ENCODE measurements around the gene SYS1.
"Not testable (repeated sequence)": the region's sequence is repeated elsewhere in the genome, so short reads cannot be mapped to it uniquely, and the experiment has no call there.

Gene SYS1

DNA sequence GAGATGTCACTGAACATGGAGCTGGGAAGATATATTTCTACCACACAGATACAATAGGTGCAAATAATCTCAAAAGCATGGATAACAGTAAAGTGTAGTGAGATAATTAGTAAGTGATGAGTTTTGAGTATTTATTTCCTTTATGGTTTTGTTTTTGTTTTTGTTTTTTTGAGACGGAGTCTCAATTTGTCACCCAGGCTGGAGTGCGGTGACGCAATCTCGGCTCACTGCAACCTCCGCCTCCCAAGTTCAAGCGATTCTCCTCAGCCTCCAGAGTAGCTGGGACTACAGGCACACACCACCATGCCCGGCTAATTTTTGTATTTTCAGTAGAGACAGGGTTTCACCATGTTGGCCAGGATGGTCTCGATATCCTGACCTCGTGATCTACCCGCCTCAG lies 12.2 kb upstream of the SYS1 start:
- DNase-seq; in situ Hi-C loops (cut with MboI; ENCODE audit: low pct_unique_long_range_greater_than_20kb, low sequenced_read_pairs): not testable (repeated sequence)

DNA sequence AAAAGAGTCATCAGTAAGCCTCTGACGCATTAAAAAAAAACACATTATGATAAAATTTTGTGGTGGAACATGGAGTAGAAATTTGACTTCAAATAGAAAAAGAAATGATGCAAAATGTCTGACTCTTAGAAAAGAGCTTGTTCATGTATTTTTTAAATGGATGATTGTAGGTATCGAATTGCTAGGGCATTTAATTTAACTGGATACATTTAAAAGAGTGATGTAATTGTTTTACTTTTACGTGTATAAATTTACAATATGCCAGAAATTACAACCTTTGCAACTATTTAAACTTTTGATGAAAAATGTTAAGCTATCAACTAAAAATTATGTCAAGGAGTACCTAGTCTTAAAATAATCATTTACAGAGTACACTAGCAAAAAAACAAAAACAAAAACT lies 10.2 kb upstream of the SYS1 start:
- in situ Hi-C loops (cut with MboI; ENCODE audit: low pct_unique_long_range_greater_than_20kb, low sequenced_read_pairs) = no loop called here
- DNase-seq = no peak

DNA sequence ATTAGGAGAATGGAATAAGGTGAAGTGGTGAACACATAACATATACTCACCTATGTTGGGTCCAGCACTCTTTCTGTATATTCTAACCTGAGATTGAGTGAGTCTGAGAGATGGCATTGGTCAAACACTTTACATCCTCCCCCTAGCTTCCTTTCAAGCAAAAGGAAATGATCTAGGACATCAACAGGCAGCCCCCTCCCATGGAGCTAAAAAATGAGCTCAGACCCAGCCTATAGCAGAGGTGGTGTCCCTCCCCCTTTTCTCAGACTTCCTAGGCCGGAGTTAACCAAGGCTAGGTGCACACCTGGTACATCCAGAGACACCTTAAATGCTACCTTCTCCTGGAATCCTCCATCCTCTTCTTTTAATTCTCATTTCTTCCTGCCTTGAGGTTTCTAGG lies 9.2 kb upstream of the SYS1 start:
- DNase-seq = no peak

DNA sequence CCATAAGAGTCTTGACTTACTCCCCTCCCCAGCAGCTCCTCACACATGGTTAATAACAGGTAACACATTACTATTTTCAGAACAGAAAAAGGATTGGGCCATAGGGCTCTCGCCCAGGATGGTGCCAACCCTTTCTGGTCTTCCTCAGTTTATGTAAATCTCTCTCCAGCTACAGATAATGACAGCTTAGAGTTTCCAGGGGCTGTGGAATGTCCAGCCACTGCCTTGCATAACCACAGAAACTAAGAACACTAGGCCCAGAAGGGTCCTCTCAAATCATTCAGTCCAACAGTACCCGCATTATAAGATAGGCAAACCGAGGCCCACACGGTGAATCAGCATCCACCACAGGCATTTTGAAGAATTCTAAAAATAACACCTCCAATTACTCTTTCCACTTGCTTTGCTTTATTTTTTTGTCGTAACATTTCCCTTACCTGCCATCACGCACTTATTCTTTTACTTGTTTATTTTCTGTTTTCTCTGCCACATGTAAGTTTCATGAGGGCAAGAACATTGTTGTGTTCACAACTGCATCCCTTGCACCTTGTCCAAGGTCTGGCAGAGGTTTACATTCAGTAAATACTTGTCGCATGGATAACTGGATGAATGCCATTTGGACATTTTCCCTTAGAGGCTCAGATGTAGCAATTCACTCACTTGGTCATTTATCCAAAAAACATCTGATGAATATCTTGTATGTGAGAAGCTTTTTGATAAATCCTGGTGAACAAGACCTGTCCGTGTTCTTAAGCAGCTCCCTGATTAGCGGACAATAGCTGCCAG lies 8.3 kb upstream of the SYS1 start:
- no peak for DNase-seq
- in situ Hi-C loops (cut with MboI; ENCODE audit: low pct_unique_long_range_greater_than_20kb, low sequenced_read_pairs) = no loop called here

More for the DNA sequence above, 9.2 kb upstream of the SYS1 start:
- in situ Hi-C loops (cut with MboI; ENCODE audit: low pct_unique_long_range_greater_than_20kb, low sequenced_read_pairs) = no loop called here

DNA sequence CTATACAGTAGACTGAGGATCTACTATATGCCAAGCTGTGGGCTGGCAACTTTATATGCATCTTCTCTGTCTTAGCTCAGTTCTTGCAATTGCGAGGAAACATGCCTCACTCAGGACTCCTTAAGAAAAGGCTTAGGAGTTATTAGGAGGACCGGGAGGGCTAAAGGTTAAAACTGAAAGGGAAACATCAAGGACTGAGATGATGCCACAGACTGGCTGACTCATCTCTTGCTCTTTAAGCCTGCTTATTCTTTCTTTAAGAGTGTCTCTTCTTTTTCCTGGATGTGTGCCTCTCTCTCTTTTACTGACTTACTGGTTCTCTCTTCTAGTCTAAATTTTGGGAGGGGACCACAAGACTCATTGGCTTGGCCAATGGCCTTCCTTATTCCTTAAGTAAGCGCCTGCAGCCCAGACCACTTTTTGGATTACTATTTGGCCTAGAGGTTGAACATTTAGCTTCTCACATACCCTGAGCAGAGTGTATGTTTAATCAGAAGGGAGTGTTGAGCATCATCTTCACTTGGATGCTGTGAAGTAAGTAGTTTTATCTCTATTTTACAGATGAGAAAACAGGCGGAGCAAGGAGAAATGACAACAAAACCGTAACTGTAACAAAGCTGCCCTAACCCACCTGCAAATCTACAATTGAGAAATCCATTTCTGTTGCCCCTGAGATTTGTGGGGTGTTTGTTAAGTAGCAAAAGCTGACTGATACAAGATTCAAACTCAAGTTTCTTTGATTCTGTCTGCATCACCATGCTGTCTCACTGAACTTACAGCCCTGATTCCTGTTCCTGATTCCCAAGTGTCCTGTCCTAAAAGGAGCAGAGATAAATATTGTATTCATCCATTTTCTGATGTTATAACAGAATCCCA lies 7.5 kb upstream of the SYS1 start:
- in situ Hi-C loops (cut with MboI; ENCODE audit: low pct_unique_long_range_greater_than_20kb, low sequenced_read_pairs) = no loop called here
- DNase-seq = no peak

DNA sequence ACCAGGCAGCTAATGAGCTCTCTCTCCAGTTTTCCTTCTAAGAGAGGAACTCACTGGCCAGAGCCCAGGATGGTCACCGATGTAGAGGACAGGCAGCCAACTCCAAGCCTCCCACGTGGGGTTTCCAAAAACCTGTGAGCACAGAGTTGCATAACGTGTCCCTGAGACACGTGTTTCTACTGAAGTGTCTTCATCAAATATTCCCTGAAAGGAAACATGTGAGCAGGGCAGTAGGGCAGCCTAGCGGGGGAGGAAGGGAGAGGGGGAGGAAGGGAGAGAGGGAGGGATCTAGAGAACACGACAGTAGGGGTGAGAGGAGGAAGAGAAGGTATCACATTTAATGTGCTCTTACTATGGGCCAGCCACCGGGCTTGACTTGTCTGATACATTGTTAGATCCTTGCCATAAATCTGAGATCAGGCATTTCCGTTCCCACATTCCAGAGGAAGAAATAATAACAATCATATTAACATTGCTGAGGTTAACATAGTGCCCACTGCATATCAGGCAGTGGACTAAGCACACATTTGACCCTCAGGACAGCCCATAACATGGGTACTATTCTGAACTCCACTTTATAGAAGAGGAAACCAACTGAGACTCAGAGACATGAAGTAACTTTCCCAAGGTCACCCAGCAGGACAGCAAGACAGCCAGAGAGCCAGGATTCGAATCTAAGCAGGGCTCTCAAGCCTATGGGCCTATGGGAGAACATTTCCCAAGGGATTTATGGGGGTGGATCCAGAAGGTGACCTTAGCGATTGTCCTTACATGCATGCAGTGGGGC lies 4.5 kb upstream of the SYS1 start:
- peak; percentile 46 for DNase-seq
- in situ Hi-C loops (cut with MboI; ENCODE audit: low pct_unique_long_range_greater_than_20kb, low sequenced_read_pairs) = no loop called here

DNA sequence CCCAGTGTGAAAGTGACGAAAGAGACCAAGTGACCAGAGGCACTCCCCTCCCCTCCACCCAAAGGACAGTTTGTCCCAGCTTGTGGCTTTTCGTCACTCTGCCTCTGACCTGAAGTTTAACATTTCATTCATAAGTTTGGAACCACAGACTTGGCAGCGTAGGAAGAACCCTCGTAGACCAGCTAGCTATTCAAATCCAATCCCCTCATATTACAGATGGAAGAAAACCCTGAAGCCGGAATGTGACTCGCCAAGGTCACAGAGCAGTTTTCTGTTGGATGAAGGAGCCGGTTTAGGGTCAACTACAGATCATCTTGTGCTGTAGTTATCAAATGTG lies 3.9 kb upstream of the SYS1 start:
- no peak for DNase-seq
- in situ Hi-C loops (cut with MboI; ENCODE audit: low pct_unique_long_range_greater_than_20kb, low sequenced_read_pairs) = no loop called here

DNA sequence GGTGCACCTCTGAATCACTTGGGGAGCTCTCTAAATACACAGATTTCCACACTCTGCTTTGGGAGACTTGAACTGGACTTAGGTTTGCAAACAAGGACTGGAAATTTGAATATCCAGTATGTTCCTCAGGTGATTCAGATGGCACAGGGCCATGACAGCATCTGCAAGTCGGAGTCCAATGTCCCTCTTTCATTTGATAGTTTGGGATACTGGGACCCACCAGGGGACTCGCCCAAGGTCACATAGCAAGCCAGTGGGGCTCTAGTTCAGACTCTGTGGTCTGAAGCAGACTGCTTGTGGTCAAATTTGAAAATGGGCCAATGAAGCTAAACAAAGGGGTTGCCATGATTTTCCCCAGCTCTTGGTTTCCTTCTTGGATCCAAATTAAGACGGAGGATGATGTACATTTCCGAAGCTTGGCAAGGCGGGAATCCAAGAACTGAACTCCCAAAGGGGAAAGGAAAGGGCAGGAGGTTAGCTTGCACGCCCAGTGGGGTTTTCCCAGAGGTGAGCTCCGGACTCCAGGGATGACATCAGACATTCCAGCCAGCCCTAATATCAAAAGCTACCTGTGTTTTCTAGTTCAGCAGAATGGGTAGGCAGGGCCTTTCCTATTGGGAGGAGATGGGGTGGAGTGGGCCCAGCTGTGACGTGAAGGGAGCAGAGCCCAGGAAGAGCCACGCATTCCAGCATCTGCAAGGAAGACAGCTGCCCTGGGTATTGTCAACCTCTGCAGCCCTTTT lies 3.4 kb upstream of the SYS1 start:
- in situ Hi-C loops (cut with MboI; ENCODE audit: low pct_unique_long_range_greater_than_20kb, low sequenced_read_pairs) = no loop called here
- DNase-seq = no peak

DNA sequence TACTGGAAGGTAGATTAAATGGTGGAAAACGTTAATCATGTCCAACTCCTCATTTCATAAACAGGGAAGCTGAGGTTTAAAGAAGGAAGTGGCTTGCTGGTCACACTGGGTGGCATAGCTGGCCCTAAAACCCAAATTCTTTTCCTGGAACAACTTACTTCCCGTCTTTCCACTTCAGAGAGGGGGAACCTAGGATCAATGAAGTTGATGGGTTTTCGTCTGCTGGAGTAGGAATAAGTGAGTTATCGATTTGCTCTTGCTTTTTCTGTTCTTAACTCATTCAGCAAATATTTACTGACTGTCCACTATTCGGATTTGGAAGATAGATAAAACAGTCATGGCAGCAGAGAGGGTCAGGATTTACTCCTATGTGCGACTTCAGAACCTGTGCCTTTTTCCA lies 1.2 kb upstream of the SYS1 start:
- DNase-seq = peak; percentile 36
- in situ Hi-C loops (cut with MboI; ENCODE audit: low pct_unique_long_range_greater_than_20kb, low sequenced_read_pairs) = no loop called here

DNA sequence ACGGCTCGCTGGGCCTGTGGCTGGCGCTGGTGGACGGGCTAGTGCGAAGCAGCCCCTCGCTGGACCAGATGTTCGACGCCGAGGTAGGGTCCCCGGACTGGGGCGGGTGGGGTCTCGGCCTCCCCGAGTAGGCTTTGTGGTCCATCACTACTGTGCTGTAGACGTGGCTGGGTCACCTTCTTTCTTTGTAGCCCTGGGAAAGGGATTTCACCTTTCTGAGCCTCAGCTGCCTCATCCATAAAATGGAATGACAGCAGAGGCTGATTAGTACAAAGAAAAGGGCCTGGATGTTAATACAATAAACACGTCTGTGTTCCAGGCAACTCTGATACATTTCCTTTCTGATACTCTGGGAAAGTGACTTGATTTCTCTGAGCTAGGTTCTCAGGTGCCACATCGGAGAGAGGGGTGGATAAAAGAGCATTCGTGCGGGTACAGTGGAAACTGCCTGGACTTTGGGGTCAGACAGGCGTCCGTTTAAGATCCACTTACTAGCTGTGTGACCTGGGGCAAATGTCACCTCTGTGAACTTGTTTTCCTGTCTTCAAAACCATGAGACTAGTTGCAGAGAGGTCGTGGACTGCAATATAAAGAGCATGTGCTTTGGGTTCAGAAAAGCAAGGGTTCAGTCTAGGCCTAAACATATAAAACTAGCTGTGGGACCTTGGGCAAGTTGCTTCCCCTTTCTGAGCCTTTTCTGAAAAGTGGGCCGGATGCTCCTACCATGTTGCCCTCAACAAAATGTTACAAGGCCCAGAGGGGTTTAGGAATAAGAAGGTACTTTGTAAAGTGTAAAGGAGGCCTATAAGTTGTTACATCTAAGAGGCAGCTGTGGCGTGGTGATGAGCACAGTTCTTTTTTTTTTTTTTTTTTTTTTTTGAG lies 896 bp downstream of the SYS1 start:
- DNase-seq = no peak
- in situ Hi-C loops (cut with MboI; ENCODE audit: low pct_unique_long_range_greater_than_20kb, low sequenced_read_pairs) = no loop called here

DNA sequence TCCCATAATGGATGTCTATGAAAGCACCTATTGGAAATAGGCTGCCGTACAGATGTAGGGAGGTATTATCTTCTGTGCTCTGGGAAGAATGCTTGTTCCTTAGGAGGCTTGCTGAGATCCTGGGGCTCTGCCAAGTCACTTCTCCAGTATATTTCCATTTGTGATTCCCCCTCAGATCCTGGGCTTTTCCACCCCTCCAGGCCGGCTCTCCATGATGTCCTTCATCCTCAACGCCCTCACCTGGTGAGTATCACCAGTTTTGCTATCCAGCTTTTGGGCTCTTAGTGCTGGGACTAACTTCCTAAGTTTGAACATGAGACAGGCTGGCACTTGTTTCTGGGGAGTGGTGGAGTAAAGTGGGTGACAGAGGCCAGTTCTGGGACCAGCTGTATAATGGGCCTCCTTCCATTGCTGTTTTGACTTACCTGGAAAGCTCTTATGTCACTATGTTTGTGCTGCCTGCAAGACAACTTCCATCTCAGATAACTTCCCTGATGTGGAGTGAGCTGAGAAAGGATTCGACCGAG lies 2.6 kb downstream of the SYS1 start:
- in situ Hi-C loops (cut with MboI; ENCODE audit: low pct_unique_long_range_greater_than_20kb, low sequenced_read_pairs) = no loop called here
- no peak for DNase-seq

DNA sequence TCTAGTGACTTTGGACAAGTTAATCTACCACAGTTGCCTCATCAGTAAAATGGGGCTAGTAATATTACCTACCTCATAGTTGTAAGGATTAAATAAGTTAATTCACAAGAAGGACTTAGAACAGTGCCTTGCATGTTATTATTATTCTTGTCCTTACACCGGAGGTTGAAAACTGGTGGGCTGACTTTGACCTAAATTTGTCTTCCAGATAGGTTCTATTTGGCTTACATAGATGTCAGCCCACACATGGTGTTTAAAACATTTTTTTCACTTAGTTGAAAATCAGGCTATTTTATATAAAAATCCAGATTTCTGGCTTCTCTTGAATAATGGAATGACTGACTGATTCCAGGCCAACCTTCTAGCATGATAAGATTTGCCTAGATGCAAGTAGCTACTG lies 3.2 kb downstream of the SYS1 start:
- no peak for DNase-seq
- in situ Hi-C loops (cut with MboI; ENCODE audit: low pct_unique_long_range_greater_than_20kb, low sequenced_read_pairs) = no loop called here

DNA sequence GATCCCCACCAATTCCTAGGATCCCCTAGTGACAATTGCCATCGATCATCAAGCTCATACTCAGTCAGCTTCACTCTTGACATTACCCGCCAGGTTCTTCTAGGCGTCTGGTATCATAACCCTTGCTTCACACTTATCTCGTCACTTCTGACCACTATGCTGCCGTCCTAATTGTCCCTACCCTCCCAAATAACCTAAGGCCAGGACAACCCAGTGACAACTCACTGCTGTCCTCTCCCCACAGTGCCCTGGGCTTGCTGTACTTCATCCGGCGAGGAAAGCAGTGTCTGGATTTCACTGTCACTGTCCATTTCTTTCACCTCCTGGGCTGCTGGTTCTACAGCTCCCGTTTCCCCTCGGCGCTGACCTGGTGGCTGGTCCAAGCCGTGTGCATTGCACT lies 3.7 kb downstream of the SYS1 start:
- in situ Hi-C loops (cut with MboI; ENCODE audit: low pct_unique_long_range_greater_than_20kb, low sequenced_read_pairs) = no loop called here
- DNase-seq = no peak

DNA sequence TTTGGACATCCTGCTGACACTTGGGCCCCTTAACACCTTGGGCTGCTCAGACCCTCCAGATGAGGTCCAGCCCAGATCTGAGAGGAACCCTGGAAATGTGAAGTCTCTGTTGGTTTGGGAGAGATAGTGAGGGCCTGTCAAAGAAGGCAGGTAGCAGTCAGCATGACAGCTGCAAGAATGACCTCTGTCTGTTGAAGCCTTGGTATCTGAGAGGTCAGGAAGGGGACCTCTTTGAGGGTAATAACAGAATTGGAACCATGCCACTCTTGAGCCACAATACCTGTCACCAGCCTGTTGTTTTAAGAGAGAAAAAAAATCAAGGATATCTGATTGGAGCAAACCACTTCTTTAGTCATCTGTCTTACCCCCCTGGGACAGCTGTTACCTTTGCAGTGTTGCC lies 4.2 kb downstream of the SYS1 start:
- no peak for DNase-seq
- in situ Hi-C loops (cut with MboI; ENCODE audit: low pct_unique_long_range_greater_than_20kb, low sequenced_read_pairs) = no loop called here

DNA sequence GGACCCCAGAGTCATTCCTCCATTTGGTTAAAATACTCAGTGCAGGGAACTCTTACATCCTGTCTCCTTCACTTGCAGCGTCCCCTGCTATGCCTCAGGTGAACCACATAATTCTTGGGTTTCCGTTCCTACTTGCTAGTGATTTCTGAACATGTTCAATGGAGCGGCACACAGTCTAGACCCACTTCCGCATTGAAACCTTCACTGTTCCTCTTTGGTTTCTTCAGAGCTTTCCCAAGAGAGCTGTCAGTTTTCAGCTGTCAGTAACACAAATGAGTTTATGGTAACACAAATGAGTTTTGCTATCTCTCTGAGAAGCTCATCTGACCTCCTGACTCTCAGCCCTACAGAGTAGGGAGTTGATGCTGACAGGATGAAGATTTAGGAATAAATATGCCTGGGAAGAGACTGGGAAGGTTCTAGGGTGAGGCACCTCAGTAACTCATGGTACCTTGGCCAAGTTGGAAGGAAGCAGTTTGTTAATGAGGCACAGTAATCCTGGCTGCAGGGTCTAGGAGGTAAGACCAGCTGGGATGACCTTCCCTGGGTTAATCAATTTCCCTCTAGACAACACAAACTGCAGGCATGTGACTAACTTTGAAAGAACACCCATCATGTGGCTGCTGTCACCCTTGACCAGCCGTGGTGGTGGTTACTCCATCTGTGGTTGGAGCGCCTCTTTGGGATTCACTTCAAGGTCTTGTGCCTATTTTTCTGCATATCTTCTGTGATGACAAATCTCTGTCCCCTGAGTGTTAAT lies 5.4 kb downstream of the SYS1 start:
- in situ Hi-C loops (cut with MboI; ENCODE audit: low pct_unique_long_range_greater_than_20kb, low sequenced_read_pairs) = no loop called here
- DNase-seq = peak; percentile 89

DNA sequence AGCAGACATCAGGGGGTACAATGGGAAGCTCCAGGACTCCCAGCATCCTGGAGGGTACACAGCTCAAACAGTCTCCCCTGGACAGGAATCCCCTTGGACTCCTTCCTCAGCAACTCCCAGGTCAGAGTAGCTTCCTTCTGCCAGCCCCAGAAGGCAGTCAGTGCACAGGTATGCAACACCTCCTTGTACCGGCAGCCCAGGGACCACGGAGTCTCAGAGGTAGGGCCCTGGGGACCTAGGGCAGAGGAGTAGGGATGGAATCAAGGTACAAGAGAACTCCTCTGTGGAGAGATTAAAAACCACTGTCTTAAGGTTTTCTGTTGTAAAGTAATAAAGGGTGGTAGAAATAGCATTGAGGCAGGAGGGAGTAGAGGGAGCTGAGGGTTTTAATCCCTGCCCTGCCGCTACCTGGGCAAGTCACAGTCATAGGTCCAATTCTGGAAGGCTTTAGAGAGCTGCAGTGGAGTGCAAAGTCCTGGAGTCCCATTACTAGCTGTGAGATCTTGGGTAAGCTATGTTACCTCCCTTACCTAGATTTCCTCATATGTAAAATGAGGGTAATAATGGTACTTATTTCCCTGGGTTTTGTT lies 7.7 kb downstream of the SYS1 start:
- no peak for DNase-seq
- in situ Hi-C loops (cut with MboI; ENCODE audit: low pct_unique_long_range_greater_than_20kb, low sequenced_read_pairs) = no loop called here

DNA sequence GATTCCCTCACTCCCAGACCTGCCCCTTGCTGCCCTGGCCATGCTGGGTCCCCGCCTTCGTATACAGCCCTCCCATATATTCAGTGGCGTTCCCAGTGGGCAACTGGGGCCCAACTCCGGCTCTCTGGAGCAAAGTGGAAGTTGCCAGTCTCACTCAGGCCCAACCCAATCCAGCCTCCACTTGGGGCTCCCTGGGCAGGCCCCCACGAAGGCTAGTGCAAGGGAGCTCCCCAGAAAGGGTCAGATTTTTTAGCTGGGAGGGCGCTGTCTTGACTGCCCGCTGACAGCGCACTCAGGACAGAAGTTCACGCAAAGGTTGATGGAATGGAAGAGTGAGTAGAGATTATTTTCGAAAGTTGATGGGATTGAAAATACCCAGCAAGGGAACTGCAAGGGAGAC lies 9.3 kb downstream of the SYS1 start:
- DNase-seq = no peak
- in situ Hi-C loops (cut with MboI; ENCODE audit: low pct_unique_long_range_greater_than_20kb, low sequenced_read_pairs) = no loop called here

Measured in KBM-7 (cell line).